ENCODE results near the gene ENTREP3. TPM values are rescaled to one million over a fixed set of nuclear protein-coding genes. Genes with fewer than 3 reads are reported as not detected.

ENTREP3 gene, protein sequence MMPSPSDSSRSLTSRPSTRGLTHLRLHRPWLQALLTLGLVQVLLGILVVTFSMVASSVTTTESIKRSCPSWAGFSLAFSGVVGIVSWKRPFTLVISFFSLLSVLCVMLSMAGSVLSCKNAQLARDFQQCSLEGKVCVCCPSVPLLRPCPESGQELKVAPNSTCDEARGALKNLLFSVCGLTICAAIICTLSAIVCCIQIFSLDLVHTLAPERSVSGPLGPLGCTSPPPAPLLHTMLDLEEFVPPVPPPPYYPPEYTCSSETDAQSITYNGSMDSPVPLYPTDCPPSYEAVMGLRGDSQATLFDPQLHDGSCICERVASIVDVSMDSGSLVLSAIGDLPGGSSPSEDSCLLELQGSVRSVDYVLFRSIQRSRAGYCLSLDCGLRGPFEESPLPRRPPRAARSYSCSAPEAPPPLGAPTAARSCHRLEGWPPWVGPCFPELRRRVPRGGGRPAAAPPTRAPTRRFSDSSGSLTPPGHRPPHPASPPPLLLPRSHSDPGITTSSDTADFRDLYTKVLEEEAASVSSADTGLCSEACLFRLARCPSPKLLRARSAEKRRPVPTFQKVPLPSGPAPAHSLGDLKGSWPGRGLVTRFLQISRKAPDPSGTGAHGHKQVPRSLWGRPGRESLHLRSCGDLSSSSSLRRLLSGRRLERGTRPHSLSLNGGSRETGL
- total RNA-seq, result 1 to 10 TPM; 6.9 to 10.0 (median 8.9) TPM
- 2.2 TPM for total RNA-seq (2013)

DNA sequence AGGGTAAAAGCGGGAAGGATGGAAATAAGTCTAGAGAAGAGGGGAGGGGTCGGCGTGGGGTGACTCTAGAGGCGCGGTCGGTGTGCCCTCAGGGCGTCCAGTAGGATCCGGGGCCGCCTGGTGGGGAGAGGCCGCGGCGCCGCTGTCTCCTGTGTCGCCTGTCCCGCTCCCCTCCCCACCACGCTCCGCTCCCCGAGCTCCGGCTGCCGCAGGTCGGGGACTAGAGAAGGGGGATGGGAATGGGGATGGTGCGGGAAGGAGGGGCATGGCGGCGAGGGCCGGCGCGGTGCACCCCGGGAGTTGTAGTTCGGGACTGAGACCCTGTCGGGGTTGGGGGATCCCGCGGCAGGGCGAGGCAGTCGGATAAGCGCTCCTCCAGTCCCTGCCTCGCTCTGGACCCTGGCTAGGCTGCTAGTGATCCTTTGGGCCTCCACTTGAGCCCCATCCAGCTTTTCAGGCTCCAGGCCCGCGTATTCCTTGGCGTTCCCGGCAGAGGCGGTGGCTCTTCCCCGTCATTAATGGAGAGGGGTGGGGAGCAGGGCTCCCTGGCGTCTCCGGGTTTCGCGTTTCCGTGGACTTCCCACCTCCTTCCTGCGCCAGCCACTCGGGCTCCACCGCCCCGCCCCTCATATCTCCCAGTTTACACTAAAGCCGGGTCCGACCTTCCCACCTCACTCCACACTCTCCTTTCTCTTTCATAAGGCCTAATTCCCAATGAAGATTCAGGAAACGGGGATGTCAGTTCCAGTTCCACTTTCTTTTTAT is at the start of gene ENTREP3:
Gene ENTREP3, minus strand, starts transcription at position 241 of the 765 bp plus-strand sequence. CDS start 606 bp downstream, outside the sequence.
- TF ChIP-seq, protein P1, sequence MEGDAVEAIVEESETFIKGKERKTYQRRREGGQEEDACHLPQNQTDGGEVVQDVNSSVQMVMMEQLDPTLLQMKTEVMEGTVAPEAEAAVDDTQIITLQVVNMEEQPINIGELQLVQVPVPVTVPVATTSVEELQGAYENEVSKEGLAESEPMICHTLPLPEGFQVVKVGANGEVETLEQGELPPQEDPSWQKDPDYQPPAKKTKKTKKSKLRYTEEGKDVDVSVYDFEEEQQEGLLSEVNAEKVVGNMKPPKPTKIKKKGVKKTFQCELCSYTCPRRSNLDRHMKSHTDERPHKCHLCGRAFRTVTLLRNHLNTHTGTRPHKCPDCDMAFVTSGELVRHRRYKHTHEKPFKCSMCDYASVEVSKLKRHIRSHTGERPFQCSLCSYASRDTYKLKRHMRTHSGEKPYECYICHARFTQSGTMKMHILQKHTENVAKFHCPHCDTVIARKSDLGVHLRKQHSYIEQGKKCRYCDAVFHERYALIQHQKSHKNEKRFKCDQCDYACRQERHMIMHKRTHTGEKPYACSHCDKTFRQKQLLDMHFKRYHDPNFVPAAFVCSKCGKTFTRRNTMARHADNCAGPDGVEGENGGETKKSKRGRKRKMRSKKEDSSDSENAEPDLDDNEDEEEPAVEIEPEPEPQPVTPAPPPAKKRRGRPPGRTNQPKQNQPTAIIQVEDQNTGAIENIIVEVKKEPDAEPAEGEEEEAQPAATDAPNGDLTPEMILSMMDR (IDR thresholded peaks at IDR 0.05), result no peak
- H3K36me3 Mint-ChIP-seq, result peaks cover 9% of the 10 kb centered on the region
- intact Hi-C loops (cut with micrococcal nuclease), result loop anchor here (10.0 kb wide), 1 partner anchor 249 kb away; no protein-coding TSS in a partner anchor
- H3K4me3 ChIP-seq (ENCODE audit: low read length), result peak within 1 kb of the TSS; percentile 85
- peak within 1 kb of the TSS; percentile 16 to 87 for H3K27ac Mint-ChIP-seq
- H3K36me3 ChIP-seq (ENCODE audit: control insufficient read depth, insufficient read depth, low read length), result peaks cover 24% of the 10 kb centered on the region
- peak within 1 kb of the TSS; percentile 49 for H3K27ac ChIP-seq (ENCODE audit: low read length)
- DNase-seq, result peak; percentile 50 to 85
- no peaks in the 10 kb centered on the region for H3K9me3 Mint-ChIP-seq
- peaks cover 28% of the 10 kb centered on the region for H3K4me1 ChIP-seq (ENCODE audit: control insufficient read depth, insufficient read depth, low read length)
- no peaks in the 10 kb centered on the region for H3K27me3 Mint-ChIP-seq (ENCODE audit: low read depth in 2 of 2)
- peak within 1 kb of the TSS; percentile 90 for H3K4me3 Mint-ChIP-seq
- WGBS (ENCODE audit: insufficient coverage), result 11% methylated on average over 52 of the region's 54 CpGs
- peak; percentile 59 to 66 (median 61) for ATAC-seq
- H3K27me3 ChIP-seq (ENCODE audit: control insufficient read depth, insufficient read depth, low read length), result no peaks in the 10 kb centered on the region
- no peaks in the 10 kb centered on the region for H3K9me3 ChIP-seq (ENCODE audit: control insufficient read depth, insufficient read depth, low read length)
- H3K4me1 Mint-ChIP-seq, result peaks cover 35 to 37% of the 10 kb centered on the region in 2 donors

DNA sequence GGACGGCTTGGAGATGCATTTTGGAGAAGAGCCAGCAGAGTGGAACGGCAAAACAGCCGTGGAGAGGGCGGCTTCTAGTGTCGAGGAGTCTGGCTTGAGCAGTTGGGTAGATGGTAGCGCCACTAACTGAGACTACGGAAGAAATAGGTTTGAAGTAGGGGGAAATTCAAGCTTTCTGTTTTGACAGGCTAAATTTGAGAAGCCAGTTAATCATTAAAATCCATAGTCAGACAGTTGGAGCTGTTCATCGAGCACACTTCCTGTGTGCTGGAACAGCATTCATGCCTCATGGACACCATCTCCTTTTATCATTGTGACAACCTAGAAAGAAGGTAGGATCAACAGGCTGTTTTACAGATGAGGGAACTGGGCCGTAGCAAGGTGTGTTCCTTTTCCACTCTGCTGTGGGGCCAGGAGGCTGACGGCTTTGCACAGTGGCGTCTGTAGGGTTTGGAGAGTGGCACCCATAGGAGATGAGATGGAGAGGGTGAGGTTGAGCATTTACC is 49.3 kb upstream of the ENTREP3 start:
- H3K4me3 Mint-ChIP-seq, result no peak overlapping the region
- Histone ChIP-seq H3K9me3 (ENCODE audit: control insufficient read depth, insufficient read depth, low read length) (no peaks in the 10 kb centered on the region), H3K27ac (ENCODE audit: low read length) (no peak overlapping the region), H3K4me3 (ENCODE audit: low read length) (no peak overlapping the region), H3K27me3 (ENCODE audit: control insufficient read depth, insufficient read depth, low read length) (no peaks in the 10 kb centered on the region), H3K36me3 (ENCODE audit: control insufficient read depth, insufficient read depth, low read length) (no peaks in the 10 kb centered on the region), H3K4me1 (ENCODE audit: control insufficient read depth, insufficient read depth, low read length) (peaks cover 17% of the 10 kb centered on the region)
- DNase-seq, result no peak
- ATAC-seq, result no peak
- H3K27me3 Mint-ChIP-seq (ENCODE audit: low read depth in 2 of 2), result no peaks in the 10 kb centered on the region
- H3K27ac Mint-ChIP-seq, result no peak overlapping the region
- WGBS (ENCODE audit: insufficient coverage), result 90% methylated on average over 10 of the region's 11 CpGs
- intact Hi-C loops (cut with micrococcal nuclease), result no loop called here
- TF ChIP-seq, protein P1 (IDR thresholded peaks at IDR 0.05), result no peak
- H3K36me3 Mint-ChIP-seq, result no peaks in the 10 kb centered on the region
- no peaks in the 10 kb centered on the region for H3K9me3 Mint-ChIP-seq
- peaks cover 13 to 16% of the 10 kb centered on the region in 2 donors for H3K4me1 Mint-ChIP-seq

DNA sequence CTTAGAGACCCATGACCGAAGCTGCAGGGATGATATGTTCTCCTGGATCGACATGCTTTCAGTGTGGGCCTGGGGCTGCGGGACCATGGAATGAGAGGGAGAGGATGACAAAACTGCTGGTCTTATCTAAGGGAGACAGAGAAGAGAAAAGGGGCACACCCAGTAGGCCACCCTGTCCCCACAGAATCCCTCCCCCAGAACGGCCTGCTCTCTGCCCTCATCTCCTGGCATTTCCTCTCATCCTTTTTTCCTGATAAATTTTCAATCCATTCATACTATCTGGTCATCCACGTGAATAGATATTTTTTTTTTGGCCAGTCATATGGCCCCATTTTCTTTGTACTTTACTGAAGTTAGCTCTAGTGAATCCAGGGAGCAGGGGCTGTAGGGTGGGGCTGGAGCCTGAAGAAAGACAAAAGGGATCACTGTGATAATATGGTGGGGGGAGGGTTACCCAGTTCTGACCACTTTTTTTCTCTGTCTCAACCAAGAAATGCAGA is 46.1 kb upstream of the ENTREP3 start, which contains the start of gene PKLR:
Gene PKLR, minus strand, starts transcription at position 97 of the 500 bp plus-strand sequence. Its CDS starts 43 bp downstream, at position 54.
- H3K36me3 Mint-ChIP-seq, result no peaks in the 10 kb centered on the region
- peaks cover 12 to 19% of the 10 kb centered on the region in 2 donors for H3K27me3 Mint-ChIP-seq (ENCODE audit: low read depth in 2 of 2)
- no peaks in the 10 kb centered on the region for H3K9me3 Mint-ChIP-seq
- Histone ChIP-seq H3K4me1 (ENCODE audit: control insufficient read depth, insufficient read depth, low read length) (no peaks in the 10 kb centered on the region), H3K27ac (ENCODE audit: low read length) (no peak within 1 kb of the TSS), H3K9me3 (ENCODE audit: control insufficient read depth, insufficient read depth, low read length) (no peaks in the 10 kb centered on the region), H3K27me3 (ENCODE audit: control insufficient read depth, insufficient read depth, low read length) (peaks cover 2% of the 10 kb centered on the region), H3K36me3 (ENCODE audit: control insufficient read depth, insufficient read depth, low read length) (no peaks in the 10 kb centered on the region), H3K4me3 (ENCODE audit: low read length) (no peak within 1 kb of the TSS)
- 92% methylated on average over 5 of the region's 5 CpGs for WGBS (ENCODE audit: insufficient coverage)
- H3K4me1 Mint-ChIP-seq, result no peaks in the 10 kb centered on the region
- DNase-seq (no peak), ATAC-seq (no peak)
- intact Hi-C loops (cut with micrococcal nuclease), result no loop called here
- no peak within 1 kb of the TSS for H3K27ac Mint-ChIP-seq
- H3K4me3 Mint-ChIP-seq, result no peak within 1 kb of the TSS
- TF ChIP-seq, protein P1 (IDR thresholded peaks at IDR 0.05), result no peak

All from natural killer cell (primary cell).